ENCODE data around the gene UIMC1. TPM values are rescaled to one million over a fixed set of nuclear protein-coding genes. Genes with fewer than 3 reads are reported as not detected.

Gene UIMC1
- total RNA-seq, 1 experiment from 2014 or later, result 53.0 TPM

DNA sequence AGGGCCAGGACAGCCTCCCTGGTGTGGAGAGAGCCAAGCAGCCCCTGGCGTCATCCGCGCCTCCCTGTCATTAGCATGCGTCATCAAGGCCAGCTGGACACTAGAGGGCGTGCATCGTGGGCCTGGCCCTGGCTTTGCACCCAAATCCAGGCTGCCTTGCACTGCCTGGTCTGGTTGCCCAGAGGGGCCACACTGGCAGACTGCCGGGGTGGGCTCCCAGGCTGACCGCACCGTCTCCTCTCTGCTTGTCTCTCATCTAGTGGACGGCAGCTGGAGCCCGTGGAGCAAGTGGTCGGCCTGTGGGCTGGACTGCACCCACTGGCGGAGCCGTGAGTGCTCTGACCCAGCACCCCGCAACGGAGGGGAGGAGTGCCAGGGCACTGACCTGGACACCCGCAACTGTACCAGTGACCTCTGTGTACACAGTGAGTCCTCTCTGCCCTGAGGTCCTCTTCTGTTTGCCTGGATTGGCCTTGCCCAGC is 136.4 kb downstream of the UIMC1 start:
- Histone ChIP-seq H3K18ac (ENCODE audit: insufficient read length, low read depth, low read length) (no peak overlapping the region), H3T11ph (ENCODE audit: low read length) (no peak overlapping the region), H4K20me1 (ENCODE audit: control insufficient read depth, insufficient read depth, insufficient read length) (peaks cover 4% of the 10 kb centered on the region), H2BK15ac (ENCODE audit: low read depth, low read length) (no peak overlapping the region), H4K91ac (ENCODE audit: insufficient read length, low read depth, low read length) (no peak overlapping the region), H4K8ac (replicated peaks; ENCODE audit: insufficient read length, low read depth, low read length) (no peak overlapping the region), H2BK5ac (ENCODE audit: insufficient read length, low read length) (no peak overlapping the region), H2BK12ac (ENCODE audit: insufficient read length, low read depth, low read length) (no peak overlapping the region), H3K23ac (ENCODE audit: insufficient read length, low read depth, low read length) (no peak overlapping the region), H3K56ac (ENCODE audit: insufficient read length, low read depth, low read length) (no peak overlapping the region), H3K4me2 (ENCODE audit: insufficient read depth, insufficient read length, low read length) (no peak overlapping the region), H2BK120ac (ENCODE audit: low read depth, low read length, poor library complexity, severe bottlenecking) (no peak overlapping the region), H2BK20ac (ENCODE audit: low read depth, low read length, poor library complexity, severe bottlenecking) (no peak overlapping the region), H3K79me2 (ENCODE audit: insufficient read depth, low read length) (no peaks in the 10 kb centered on the region), H2AK5ac (ENCODE audit: insufficient read length, low read length) (no peak overlapping the region), H3K14ac (ENCODE audit: insufficient read depth, low read length) (no peak overlapping the region), H3K27ac (ENCODE audit: insufficient read length, low read depth, low read length) (no peak overlapping the region), H3K9ac (ENCODE audit: extremely low read depth, insufficient read length, low read length) (no peak overlapping the region), H3K4me1 (ENCODE audit: insufficient read depth, low read length) (no peaks in the 10 kb centered on the region), H4K5ac (ENCODE audit: insufficient read length, low read depth, low read length) (no peak overlapping the region), H3K4ac (ENCODE audit: low read depth, low read length) (no peak overlapping the region), H3K27me3 (ENCODE audit: insufficient read depth, low read length) (no peaks in the 10 kb centered on the region), H3K23me2 (ENCODE audit: insufficient read length, low read depth, low read length, poor library complexity, severe bottlenecking) (no peaks in the 10 kb centered on the region), H3K9me3 (ENCODE audit: control insufficient read depth, low read depth, low read length) (no peaks in the 10 kb centered on the region), H2AFZ (ENCODE audit: low read length) (no peak overlapping the region), H3K79me1 (ENCODE audit: insufficient read depth, low read depth, low read length, poor library complexity, severe bottlenecking) (no peaks in the 10 kb centered on the region)
- TF ChIP-seq, protein P1, sequence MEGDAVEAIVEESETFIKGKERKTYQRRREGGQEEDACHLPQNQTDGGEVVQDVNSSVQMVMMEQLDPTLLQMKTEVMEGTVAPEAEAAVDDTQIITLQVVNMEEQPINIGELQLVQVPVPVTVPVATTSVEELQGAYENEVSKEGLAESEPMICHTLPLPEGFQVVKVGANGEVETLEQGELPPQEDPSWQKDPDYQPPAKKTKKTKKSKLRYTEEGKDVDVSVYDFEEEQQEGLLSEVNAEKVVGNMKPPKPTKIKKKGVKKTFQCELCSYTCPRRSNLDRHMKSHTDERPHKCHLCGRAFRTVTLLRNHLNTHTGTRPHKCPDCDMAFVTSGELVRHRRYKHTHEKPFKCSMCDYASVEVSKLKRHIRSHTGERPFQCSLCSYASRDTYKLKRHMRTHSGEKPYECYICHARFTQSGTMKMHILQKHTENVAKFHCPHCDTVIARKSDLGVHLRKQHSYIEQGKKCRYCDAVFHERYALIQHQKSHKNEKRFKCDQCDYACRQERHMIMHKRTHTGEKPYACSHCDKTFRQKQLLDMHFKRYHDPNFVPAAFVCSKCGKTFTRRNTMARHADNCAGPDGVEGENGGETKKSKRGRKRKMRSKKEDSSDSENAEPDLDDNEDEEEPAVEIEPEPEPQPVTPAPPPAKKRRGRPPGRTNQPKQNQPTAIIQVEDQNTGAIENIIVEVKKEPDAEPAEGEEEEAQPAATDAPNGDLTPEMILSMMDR (conservative IDR thresholded peaks at IDR 0.05), result peak; percentile 80
- H3K27me3 Mint-ChIP-seq (ENCODE audit: low read depth), result peaks cover 6% of the 10 kb centered on the region
- H3K9me3 Mint-ChIP-seq, result no peaks in the 10 kb centered on the region
- H3K36me3 Mint-ChIP-seq (ENCODE audit: insufficient read depth in 1 of 3, low read depth in 3 of 3), result no peaks in the 10 kb centered on the region; a peak in 1 of 7 replicates
- no peak overlapping the region for H3K4me3 Mint-ChIP-seq
- H3K4me1 Mint-ChIP-seq, result peaks cover 19 to 25% of the 10 kb centered on the region in 2 experiments
- no CpG with 5 or more reads among the region's 17 CpGs for WGBS (ENCODE audit: extremely low coverage, insufficient read length, low lambda C conversion rate)
- peak overlapping the region in 2 of 3 experiments; percentile 70 to 81; a peak in 3 of 7 replicates for H3K27ac Mint-ChIP-seq
- DNase-seq, result peak; percentile 80

Measured in H9 (cell line).